Parathyroid adenoma (tissue), 2 donors: ENCODE data around the gene SUGP2.
A peak's percentile ranks its signal among the peaks of the same experiment; 100 is the strongest.

ENCODE experiments used
- H2AFZ ChIP-seq: fragments of 300-600 bp; sonication (generic); one replicate; pipeline ENCODE4 v1.7.0; 2017; ENCODE audit warnings: antibody characterized with exemption, mild to moderate bottlenecking
- H3K27ac ChIP-seq: fragments of 300-600 bp; sonication (generic); one replicate; pipeline ENCODE4 v1.7.0; 2017
- H3K27me3 ChIP-seq: fragments of 300-600 bp; sonication (generic); one replicate; pipeline ENCODE4 v1.7.0; 2017; ENCODE audit warnings: low read length; ENCODE audit not compliant: control insufficient read depth, insufficient read depth
- H3K36me3 ChIP-seq: fragments of 300-600 bp; sonication (generic); one replicate; pipeline ENCODE4 v1.7.0; 2017; ENCODE audit warnings: low read length; ENCODE audit not compliant: control insufficient read depth, insufficient read depth
- H3K4me1 ChIP-seq: fragments of 300-600 bp; sonication (generic); one replicate; pipeline ENCODE4 v1.7.0; 2017; ENCODE audit warnings: control low read depth
- H3K4me2 ChIP-seq: fragments of 300-600 bp; sonication (generic); one replicate; pipeline ENCODE4 v1.7.0; 2017; ENCODE audit warnings: low read length
- H3K4me3 ChIP-seq: fragments of 300-600 bp; sonication (generic); one replicate; pipeline ENCODE4 v1.7.0; 2017; ENCODE audit warnings: low read depth, low read length
- H3K79me2 ChIP-seq: fragments of 300-600 bp; sonication (generic); one replicate; pipeline ENCODE4 v1.7.0; 2017; ENCODE audit warnings: control low read depth
- H3K9ac ChIP-seq: fragments of 300-600 bp; sonication (generic); one replicate; pipeline ENCODE4 v1.7.0; 2017; ENCODE audit warnings: mild to moderate bottlenecking
- H3K9me3 ChIP-seq: fragments of 300-600 bp; sonication (generic); one replicate; pipeline ENCODE4 v1.7.0; 2017; ENCODE audit warnings: low read length; ENCODE audit not compliant: control insufficient read depth
- CTCF ChIP-seq: fragments of 300-600 bp; sonication (generic); IDR thresholded peaks from one replicate; pipeline ENCODE4 v1.7.0; 2017; ENCODE audit warnings: antibody characterized with exemption, mild to moderate bottlenecking
- donor health status: primary hyperparathyroidism.

The SUGP2 gene

GRCh38 chr19:19033426-19034203, at the start of gene SUGP2, which contains the start of gene ARMC6:
TSS of gene SUGP2 (minus strand) at chr19:19033517. CDS start at chr19:19031071, 2,446 bp downstream.
TSS of gene ARMC6 (plus strand) at chr19:19033603. CDS start at chr19:19034210, 607 bp downstream.
- peaks cover 44% of the 10 kb centered on the region for H3K79me2 ChIP-seq
- no peaks in the 10 kb centered on the region for H3K4me1 ChIP-seq
- peak within 1 kb of the TSS; percentile 93 for H3K27ac ChIP-seq
- H3K4me3 ChIP-seq = peak within 1 kb of the TSS; percentile 92
- H3K27me3 ChIP-seq = no peaks in the 10 kb centered on the region
- peak within 1 kb of the TSS; percentile 93 for H3K4me2 ChIP-seq
- peak within 1 kb of the TSS; percentile 69 for H3K9ac ChIP-seq
- no peaks in the 10 kb centered on the region for H3K36me3 ChIP-seq
- H2AFZ ChIP-seq = peak within 1 kb of the TSS; percentile 78
- peak; percentile 21 for TF ChIP-seq CTCF
- no peaks in the 10 kb centered on the region for H3K9me3 ChIP-seq

GRCh38 chr19:19081642-19082151, 48.4 kb upstream of the SUGP2 start:
- Histone ChIP-seq H3K4me2 (no peak overlapping the region), H3K27me3 (no peaks in the 10 kb centered on the region), H3K4me1 (no peaks in the 10 kb centered on the region), H3K4me3 (no peak overlapping the region), H3K9ac (no peak overlapping the region), H2AFZ (no peak overlapping the region), H3K27ac (peak overlapping the region; percentile 9), H3K36me3 (no peaks in the 10 kb centered on the region), H3K9me3 (no peaks in the 10 kb centered on the region), H3K79me2 (peaks cover 8% of the 10 kb centered on the region)
- TF ChIP-seq CTCF = no peak

GRCh38 chr19:19079571-19079970, 46.3 kb upstream of the SUGP2 start:
- Histone ChIP-seq H3K4me2 (no peak overlapping the region), H3K9ac (no peak overlapping the region), H3K27ac (no peak overlapping the region), H3K4me3 (no peak overlapping the region), H3K36me3 (no peaks in the 10 kb centered on the region), H3K79me2 (peaks cover 23% of the 10 kb centered on the region), H3K9me3 (no peaks in the 10 kb centered on the region), H3K27me3 (no peaks in the 10 kb centered on the region), H2AFZ (no peak overlapping the region), H3K4me1 (no peaks in the 10 kb centered on the region)
- no peak for TF ChIP-seq CTCF

- Histone ChIP-seq H3K4me1 (no peaks in the 10 kb centered on the region), H3K4me2 (no peak overlapping the region), H3K9ac (no peak overlapping the region), H2AFZ (no peak overlapping the region), H3K79me2 (peaks cover 28% of the 10 kb centered on the region), H3K27me3 (no peaks in the 10 kb centered on the region), H3K9me3 (no peaks in the 10 kb centered on the region), H3K27ac (no peak overlapping the region), H3K36me3 (no peaks in the 10 kb centered on the region), H3K4me3 (no peak overlapping the region)
- TF ChIP-seq CTCF = no peak
Measured at GRCh38 chr19:19078801-19079200, 45.5 kb upstream of the SUGP2 start.
